OCI-LY3 (cell line): ENCODE data around the gene ZC3H6.

Experiments used
- H2AFZ ChIP-seq: fragments of 200-600, 300-600 bp; shearing (Covaris generic); 2 replicates; pipeline ENCODE4 v1.6.0; 2014; ENCODE audit warnings: antibody characterized with exemption, low read depth, low read length
- H3K27ac ChIP-seq: fragments of 200-600, 300-600 bp; sonication (generic); 2 replicates; pipeline ENCODE4 v1.5.1; 2014; ENCODE audit warnings: mild to moderate bottlenecking, low read length, moderate library complexity, mixed read lengths
- H3K27me3 ChIP-seq: fragments of 200-600, 300-600 bp; sonication (generic); 2 replicates; pipeline ENCODE4 v1.6.1; 2014; ENCODE audit warnings: low read depth, low read length, mixed read lengths
- H3K36me3 ChIP-seq: fragments of 200-600, 300-600 bp; sonication (generic); replicated peaks from 2 replicates; pipeline ENCODE3; 2014; ENCODE audit warnings: low read depth, low read length, mixed read lengths
- H3K4me1 ChIP-seq: fragments of 300-600, 200-600 bp; sonication (generic); 2 replicates; pipeline ENCODE4 v1.6.1; 2014; ENCODE audit warnings: low read length, mixed read lengths
- H3K4me2 ChIP-seq: fragments of 200-600, 300-600 bp; sonication (generic); 2 replicates; pipeline ENCODE4 v1.6.1; 2014; ENCODE audit warnings: low read length, mixed read lengths
- H3K4me3 ChIP-seq: fragments of 300-600, 200-600 bp; sonication (generic); 2 replicates; pipeline ENCODE4 v1.5.1; 2014; ENCODE audit warnings: antibody characterized with exemption, mild to moderate bottlenecking, low read length, moderate library complexity
- H3K79me2 ChIP-seq: fragments of 300-600, 200-600 bp; shearing (Covaris generic); 2 replicates; pipeline ENCODE4 v1.6.1; 2014; ENCODE audit warnings: mild to moderate bottlenecking, low read length, mixed read lengths
- H3K9ac ChIP-seq: fragments of 300-600, 200-600 bp; shearing (Covaris generic); 2 replicates; pipeline ENCODE4 v1.6.0; 2014; ENCODE audit warnings: mild to moderate bottlenecking, low read length, moderate library complexity
- H3K9me3 ChIP-seq: fragments of 200-600, 300-600 bp; shearing (Covaris generic); 2 replicates; pipeline ENCODE4 v1.6.1; 2014; ENCODE audit warnings: low read length, mixed read lengths; ENCODE audit not compliant: insufficient read depth
- H4K20me1 ChIP-seq: fragments of 200-600, 300-600 bp; sonication (generic); 2 replicates; pipeline ENCODE4 v1.6.1; 2016; ENCODE audit warnings: low read length, mixed read lengths; ENCODE audit not compliant: insufficient read depth
- EZH2phosphoT487 ChIP-seq: fragments of 200-600 bp; shearing (Covaris generic); IDR thresholded peaks from 2 replicates; pipeline ENCODE4 v1.6.1; 2018; ENCODE audit warnings: antibody characterized with exemption, mixed run types, low read depth
- TF ChIP-seq, protein P1 (sequence below): fragments of 200-600, 300-600 bp; sonication (generic); IDR thresholded peaks from 2 replicates; pipeline ENCODE4 v1.5.1; 2014; ENCODE audit warnings: antibody characterized with exemption, low read length, low read depth

The ZC3H6 gene

DNA sequence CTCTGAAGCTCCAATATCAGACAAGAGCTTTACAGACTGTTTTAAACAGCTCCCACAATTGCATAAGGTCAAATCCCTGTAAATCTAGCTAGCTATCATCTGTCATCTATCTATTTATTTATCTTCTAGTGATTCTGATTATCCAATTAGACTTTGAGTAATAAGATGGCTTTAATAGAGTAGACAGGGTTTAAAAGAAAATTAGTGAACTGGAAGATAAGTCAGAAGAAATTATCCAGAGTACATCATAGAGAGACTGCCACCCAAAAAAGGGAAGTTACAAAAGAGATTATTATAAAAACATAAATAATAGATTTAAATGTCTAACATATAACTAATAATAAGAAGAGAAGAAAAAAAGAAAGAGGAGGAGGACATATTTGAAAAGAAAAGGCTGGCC is 12.5 kb upstream of the ZC3H6 start:
- no peak for TF ChIP-seq EZH2phosphoT487
- TF ChIP-seq, protein P1, sequence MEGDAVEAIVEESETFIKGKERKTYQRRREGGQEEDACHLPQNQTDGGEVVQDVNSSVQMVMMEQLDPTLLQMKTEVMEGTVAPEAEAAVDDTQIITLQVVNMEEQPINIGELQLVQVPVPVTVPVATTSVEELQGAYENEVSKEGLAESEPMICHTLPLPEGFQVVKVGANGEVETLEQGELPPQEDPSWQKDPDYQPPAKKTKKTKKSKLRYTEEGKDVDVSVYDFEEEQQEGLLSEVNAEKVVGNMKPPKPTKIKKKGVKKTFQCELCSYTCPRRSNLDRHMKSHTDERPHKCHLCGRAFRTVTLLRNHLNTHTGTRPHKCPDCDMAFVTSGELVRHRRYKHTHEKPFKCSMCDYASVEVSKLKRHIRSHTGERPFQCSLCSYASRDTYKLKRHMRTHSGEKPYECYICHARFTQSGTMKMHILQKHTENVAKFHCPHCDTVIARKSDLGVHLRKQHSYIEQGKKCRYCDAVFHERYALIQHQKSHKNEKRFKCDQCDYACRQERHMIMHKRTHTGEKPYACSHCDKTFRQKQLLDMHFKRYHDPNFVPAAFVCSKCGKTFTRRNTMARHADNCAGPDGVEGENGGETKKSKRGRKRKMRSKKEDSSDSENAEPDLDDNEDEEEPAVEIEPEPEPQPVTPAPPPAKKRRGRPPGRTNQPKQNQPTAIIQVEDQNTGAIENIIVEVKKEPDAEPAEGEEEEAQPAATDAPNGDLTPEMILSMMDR: no peak
- H3K9me3 ChIP-seq: peaks cover 7% of the 10 kb centered on the region; the same call in 1 of the 2 replicates
- no peak overlapping the region for H3K27ac ChIP-seq
- H3K4me2 ChIP-seq: no peak overlapping the region
- no peaks in the 10 kb centered on the region for H3K79me2 ChIP-seq
- no peak overlapping the region for H3K4me3 ChIP-seq
- H4K20me1 ChIP-seq: no peaks in the 10 kb centered on the region
- H3K36me3 ChIP-seq: no peaks in the 10 kb centered on the region
- no peaks in the 10 kb centered on the region for H3K27me3 ChIP-seq
- no peak overlapping the region for H2AFZ ChIP-seq
- peaks cover 7% of the 10 kb centered on the region for H3K4me1 ChIP-seq
- no peak overlapping the region for H3K9ac ChIP-seq

DNA sequence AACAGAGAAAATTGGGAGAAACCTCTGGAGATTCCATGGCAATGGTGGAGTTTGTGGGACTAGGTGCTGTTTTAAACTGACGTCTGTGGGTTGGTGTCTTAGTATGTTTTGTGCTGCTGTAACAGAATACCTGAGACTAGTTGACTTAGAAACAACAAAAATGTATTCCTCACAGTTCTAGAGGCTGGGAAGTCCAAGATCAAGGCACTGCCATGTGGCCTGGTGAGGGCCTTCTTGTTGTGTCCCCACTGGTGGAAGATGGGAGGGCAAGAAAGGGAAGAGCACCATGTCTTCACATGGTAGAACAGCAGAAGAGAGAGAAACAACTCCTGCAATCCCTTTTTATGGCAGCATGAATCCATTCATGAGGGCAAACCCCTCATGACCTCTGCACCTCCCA is 6.8 kb upstream of the ZC3H6 start:
- Histone ChIP-seq H3K27me3 (no peaks in the 10 kb centered on the region), H3K36me3 (no peaks in the 10 kb centered on the region), H3K27ac (no peak overlapping the region), H3K9ac (no peak overlapping the region), H4K20me1 (no peaks in the 10 kb centered on the region), H2AFZ (no peak overlapping the region), H3K4me3 (no peak overlapping the region), H3K4me2 (no peak overlapping the region), H3K9me3 (no peaks in the 10 kb centered on the region), H3K79me2 (no peaks in the 10 kb centered on the region), H3K4me1 (no peaks in the 10 kb centered on the region)
- TF ChIP-seq, protein P1: no peak
- no peak for TF ChIP-seq EZH2phosphoT487

DNA sequence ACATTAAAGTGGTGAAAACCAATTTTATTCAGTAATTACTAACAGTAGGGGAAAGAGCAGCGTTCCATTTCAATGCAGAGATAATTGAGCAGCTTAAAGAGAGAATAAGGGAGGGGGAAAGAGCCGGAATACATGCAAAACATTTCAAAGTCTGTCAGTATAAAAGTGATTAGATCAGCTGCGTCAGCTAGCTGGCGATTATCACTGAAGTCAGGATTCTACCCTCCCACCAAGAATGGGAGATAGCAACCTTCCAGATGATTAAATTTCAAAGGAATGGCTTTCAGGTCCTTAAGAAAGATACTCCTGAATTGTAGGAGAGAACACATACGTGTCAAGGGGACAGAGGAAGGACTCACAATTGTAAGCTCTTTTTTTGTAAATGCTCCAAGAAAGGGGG is 2.7 kb upstream of the ZC3H6 start:
- no peaks in the 10 kb centered on the region for H4K20me1 ChIP-seq
- no peak for TF ChIP-seq EZH2phosphoT487
- no peak overlapping the region for H3K27ac ChIP-seq
- H3K4me1 ChIP-seq: peaks cover 8% of the 10 kb centered on the region
- H3K36me3 ChIP-seq: no peaks in the 10 kb centered on the region
- H3K79me2 ChIP-seq: peaks cover 10% of the 10 kb centered on the region
- H3K9me3 ChIP-seq: no peaks in the 10 kb centered on the region
- no peak overlapping the region for H2AFZ ChIP-seq
- H3K4me3 ChIP-seq: no peak overlapping the region
- no peak overlapping the region for H3K9ac ChIP-seq
- H3K27me3 ChIP-seq: no peaks in the 10 kb centered on the region
- no peak overlapping the region for H3K4me2 ChIP-seq

DNA sequence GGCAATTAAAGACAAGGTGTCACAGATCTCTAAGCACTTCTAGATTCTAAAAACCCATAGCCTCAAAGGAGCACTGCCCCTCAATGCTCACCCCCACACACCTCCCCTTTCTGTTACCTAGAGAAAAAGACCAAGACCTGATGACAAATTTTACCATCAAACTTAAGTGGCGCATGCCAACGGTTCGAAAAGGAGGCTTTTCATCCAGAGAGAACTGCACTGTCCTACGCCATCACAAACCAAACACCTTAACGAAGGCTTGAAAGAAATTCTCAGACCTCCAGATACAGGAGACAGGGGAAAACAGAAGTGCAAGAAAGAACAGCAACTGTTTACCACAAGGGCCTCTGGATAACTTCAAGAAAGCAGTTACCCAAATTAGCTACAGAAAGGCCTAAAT is 2.0 kb upstream of the ZC3H6 start:
- Histone ChIP-seq H4K20me1 (no peaks in the 10 kb centered on the region), H3K27me3 (no peaks in the 10 kb centered on the region), H3K27ac (no peak overlapping the region), H3K4me1 (peaks cover 8% of the 10 kb centered on the region), H3K79me2 (peaks cover 14% of the 10 kb centered on the region), H2AFZ (no peak overlapping the region), H3K36me3 (no peaks in the 10 kb centered on the region), H3K9me3 (no peaks in the 10 kb centered on the region), H3K9ac (no peak overlapping the region), H3K4me2 (no peak overlapping the region), H3K4me3 (no peak overlapping the region)
- TF ChIP-seq, protein P1: no peak
- no peak for TF ChIP-seq EZH2phosphoT487
